Measurements from ENCODE around the gene RANGAP1. TPM values are rescaled to one million over a fixed set of nuclear protein-coding genes. Genes with fewer than 3 reads are reported as not detected.
A peak's percentile ranks its signal among the peaks of the same experiment; 100 is the strongest.

Gene RANGAP1
- total RNA-seq, 1 donor from 2014 or later = 73.0 TPM

DNA sequence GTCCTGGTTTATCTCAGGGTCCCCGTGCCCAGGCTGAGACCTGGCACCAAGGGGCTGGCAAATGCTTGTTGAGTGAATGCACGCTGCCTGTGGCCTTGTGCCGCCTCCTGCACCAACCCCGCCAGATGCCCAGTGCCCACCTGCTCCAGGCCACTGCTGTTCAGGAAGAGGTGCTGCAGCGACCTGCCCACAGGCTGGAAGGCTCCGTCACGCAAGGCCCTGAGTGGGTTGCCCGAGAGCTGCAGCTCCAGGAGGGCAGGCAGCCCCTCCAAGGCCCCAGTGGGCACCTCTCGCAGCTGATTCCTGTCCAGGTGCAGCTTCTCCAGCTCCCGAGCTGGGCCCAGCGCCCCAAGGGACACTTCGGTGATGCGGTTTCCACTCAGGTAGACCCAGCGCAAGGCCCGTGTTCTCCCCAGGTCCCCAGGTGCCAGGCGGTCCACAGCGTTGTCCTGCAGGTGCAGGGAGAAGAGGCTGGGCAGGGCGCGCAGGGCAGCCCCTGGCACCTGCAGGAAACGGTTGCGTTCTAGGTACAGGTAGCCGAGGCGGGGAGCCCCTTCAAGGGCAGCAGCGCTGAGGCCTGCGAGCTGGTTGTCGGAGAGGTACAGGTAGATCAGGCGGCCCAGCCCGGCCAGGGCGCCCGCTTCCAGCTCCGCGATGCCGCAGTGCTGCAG lies 48.8 kb downstream of the RANGAP1 start:
- DNase-seq (ENCODE audit: low read depth in 2 of 2) = no peak

DNA sequence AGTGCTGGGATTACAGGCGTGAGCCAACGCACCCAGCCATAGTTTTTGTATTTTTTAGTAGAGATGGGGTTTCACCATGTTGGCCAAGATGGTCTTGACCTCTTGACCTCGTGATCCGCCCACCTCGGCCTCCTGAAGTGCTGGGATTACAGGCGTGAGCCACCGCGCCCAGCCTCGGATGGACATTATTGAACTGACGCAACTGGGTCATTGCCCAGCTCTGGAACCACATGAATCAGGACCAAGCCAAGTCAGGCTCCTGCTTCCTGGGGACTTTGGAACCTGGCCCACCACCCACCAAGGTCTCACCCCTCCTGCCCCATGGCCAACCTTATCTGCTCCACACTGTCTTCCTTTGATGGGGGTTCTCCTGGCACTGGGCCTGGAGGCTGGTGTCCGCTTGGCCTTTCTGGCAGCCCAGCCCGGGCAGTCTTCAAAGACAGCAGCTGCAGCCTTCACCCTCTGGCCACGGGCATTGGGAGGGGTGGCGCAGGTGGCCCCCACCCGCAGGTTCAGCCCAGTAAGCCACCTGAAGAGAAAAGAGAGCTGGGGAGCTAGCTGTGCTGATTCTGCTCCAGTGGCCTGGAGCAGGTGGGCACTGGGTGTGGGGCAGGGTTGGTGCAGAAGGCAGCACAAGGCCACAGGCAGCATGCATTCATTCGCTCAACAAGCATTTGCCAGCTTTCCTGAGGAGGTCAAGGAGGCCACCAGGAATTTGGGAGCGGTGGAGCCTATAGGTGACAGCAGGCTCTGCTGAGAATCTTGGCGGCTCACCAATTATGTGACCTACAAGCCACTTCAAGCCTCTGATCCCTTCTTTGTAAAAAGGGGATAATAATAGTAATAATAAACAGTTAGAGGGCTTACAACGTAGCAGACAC lies 50.9 kb downstream of the RANGAP1 start:
- DNase-seq (ENCODE audit: low read depth in 2 of 2) = no peak

DNA sequence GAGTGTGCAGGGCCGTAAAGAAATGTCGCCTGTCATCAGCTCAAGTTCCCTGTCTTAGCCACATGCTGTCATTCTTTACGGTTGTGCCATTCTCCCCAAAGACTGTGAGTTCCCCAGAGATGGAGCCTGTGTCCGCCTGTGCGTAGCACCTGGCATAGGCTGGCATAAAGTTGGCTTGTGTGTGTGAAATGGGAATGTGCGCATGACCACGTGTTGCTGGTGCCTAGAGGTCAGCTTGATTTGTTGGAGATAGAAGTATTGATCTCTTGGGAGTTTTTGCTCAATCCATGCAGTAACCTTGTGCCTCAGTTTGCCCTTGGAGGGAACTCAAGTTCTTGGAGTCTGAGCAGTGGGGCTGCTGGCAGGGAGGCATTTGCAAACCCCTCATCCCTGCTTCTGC lies 54.6 kb downstream of the RANGAP1 start:
- DNase-seq (ENCODE audit: low read depth in 2 of 2) = no peak

DNA sequence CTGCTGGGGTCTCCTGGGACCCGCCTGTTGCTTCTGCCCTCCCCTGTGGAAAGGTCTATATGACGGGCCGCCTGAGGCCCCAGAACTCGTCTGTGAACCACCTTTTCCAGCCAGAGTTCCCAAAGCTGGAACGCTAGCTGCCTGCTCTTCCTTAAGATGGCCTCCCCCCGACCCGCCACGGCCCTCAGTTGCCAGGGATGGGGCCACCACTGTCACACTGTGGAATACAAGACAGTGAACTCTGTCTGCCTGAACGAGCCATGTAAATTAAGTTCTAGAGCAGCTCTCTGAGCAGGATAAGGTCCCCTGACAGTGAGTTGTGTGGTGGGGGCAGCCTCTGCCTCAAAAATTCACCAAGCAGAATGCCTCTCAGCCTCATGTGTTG lies 55.6 kb downstream of the RANGAP1 start:
- DNase-seq (ENCODE audit: low read depth in 2 of 2) = no peak

DNA sequence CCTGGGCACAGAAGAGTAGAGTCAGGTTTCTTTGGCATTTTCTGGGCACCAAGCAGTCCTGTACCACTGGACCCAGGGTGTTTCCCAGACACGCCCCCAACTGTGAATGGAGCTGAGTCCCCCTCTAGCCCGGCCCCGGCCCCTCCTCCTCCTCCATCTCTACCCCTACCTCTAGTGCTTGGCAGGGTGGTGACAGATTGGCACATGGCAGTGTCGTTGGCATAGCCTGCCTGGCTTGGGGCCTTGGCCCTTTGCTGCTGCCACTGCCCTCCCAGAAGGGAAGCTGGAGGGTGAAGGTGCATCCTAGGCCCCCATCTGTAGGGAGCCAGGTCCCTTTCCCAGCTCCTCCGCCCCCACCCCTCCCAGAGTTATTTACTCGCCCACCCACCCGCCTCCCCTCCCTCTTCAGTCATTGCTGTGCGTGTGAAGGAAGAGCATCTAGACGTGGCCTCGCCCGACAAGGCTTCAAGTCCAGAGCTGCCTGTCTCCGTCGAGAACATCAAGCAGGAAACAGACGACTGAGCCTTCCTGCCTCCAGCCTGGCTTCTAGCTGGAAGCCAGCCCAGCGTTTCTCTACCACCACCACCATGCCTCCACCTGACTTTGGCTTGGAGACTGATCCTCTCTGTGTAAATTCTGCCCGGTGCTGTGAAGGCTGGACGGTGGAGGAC lies 56.1 kb downstream of the RANGAP1 start:
- peak; percentile 51 to 86 for DNase-seq (ENCODE audit: low read depth in 2 of 2)

DNA sequence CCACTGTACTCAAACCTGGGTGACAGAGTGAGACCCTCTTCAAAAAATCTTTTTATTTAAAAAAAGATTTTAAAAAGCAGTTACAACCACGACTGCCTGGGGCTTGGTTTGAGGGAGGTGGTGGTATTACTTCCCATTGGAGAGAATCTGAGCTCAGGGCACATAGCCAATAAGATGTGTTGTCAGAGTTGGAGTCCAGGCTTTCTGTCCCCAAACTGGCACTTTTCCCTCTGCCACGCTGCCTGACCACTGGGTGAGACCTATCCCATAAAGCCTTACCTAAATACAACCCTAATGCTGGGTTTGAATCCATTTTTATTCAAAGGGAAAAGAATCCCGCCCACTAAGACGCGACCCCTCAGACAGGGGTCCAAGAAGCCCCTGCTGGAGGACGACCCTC lies 56.8 kb downstream of the RANGAP1 start:
- DNase-seq (ENCODE audit: low read depth in 2 of 2) = no peak

DNA sequence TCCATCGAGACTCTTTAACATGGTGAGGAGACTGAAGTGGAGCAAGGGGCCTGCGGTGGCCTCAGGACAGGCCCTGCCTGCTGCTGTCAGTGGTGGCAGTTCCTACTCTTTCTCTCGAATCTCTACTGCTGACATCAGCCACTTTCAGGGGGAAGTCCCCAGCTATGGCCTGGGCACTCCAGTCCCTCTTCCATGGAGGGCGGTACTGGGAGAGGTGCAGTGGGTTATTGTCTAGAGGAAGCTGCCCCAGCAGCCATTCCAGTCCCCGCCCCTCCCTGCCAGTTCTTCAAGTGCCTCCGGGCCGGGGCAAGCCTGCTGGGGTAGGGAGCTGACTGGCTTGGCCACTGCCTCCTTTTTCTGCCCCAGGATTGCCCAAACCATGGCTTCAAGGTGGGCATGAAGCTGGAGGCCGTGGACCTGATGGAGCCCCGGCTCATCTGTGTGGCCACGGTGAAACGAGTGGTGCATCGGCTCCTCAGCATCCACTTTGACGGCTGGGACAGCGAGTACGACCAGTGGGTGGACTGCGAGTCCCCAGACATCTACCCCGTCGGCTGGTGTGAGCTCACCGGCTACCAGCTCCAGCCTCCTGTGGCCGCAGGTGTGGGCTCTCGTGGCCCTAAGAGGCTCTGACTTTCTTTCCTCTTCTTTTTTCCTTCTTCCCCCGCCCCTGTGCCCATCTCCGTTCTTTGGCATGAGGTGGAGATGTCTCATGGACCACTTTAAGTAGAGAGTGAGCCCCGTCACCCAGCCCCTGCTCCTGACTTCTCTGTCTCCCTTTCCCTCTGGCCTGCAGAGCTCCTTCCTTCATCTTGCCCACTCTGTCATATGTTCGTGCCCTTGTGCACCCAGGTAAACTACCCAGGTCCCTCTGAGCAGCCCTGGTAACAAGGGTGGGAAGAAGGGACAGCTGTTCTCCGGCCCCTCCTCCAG lies 59.0 kb downstream of the RANGAP1 start:
- no peak for DNase-seq (ENCODE audit: low read depth in 2 of 2)

DNA sequence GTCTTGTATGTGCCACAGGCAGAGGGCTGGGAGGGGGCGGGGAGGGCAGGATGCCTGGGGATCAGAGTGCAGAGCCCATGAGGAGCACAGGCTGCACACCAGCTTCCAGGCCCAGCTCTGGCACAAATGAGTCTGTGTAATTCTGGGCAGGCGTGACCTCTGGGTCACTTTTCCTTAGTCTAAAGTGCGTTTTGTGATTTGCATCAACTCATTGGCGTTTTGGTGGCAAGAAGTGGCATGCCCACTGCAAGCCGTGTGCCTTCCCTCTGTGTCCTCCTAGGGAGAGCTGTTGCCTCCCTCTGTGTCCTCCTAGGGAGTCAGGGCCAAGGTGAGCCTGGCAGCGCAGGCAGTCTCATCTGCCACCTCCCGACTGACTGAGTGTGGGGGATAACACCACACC lies 62.5 kb downstream of the RANGAP1 start:
- no peak for DNase-seq (ENCODE audit: low read depth in 2 of 2)

DNA sequence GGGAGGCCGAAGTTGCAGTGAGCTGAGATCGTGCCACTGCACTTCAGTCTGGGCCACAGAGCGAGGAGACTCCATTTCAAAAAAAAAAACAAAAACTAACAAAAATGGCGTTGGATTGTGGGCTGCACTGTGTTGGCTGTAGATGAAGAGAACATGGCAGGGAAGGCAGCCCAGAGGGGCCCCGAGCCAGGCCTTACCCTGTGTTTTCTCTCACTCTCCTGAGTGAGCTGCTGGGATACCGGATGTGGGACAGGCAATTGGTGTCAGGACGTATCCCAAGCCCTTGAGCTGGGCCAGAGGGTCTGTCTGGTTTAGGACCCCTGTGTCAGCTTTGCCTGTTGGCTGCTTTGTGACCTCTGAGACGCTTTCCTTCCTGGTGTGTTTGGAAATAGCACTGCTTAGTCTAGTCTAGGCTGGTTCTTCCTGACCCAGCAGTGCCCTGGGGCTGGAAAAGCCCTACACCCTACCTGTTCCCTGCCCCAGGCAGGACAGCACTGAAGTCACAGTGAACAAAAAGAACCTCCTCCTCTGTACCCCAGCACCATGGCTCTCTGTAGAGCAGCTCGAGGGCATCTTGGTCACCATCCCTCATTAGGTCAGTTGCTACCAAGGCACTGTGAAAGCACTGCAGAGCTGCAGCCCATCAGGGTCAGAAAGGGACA lies 63.0 kb downstream of the RANGAP1 start:
- DNase-seq (ENCODE audit: low read depth in 2 of 2) = no peak

DNA sequence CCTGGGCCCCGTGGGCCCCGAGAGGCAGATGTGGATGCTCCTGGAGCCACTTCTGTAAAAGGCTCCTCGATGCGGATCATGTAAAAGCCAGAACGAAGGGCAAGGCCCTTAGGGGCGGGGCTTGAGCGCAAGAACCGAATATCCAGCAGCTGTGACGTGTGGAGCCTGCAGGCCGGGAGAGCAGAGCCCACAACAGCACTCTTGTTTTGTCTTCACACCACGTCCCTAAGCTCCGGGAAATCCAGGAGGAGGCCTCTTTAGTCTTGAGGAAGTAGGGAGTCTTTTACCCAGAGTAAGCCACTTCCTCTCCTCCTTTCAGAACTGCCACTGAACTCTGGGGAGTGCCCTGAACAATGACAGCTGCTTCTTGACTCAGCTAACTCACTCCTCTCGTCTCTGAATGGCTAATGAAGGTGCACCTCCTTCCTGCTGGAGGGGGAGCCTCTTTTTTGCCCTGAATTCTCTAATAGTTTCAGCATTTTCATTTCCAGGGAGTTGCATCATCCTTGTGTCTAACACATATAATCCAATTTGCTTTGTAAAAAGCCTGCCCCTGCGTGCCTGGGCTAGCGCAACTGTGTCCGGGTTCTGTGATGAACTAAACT lies 68.3 kb downstream of the RANGAP1 start:
- peak in 1 of 2 donors; percentile 86 for DNase-seq (ENCODE audit: low read depth in 2 of 2)

DNA sequence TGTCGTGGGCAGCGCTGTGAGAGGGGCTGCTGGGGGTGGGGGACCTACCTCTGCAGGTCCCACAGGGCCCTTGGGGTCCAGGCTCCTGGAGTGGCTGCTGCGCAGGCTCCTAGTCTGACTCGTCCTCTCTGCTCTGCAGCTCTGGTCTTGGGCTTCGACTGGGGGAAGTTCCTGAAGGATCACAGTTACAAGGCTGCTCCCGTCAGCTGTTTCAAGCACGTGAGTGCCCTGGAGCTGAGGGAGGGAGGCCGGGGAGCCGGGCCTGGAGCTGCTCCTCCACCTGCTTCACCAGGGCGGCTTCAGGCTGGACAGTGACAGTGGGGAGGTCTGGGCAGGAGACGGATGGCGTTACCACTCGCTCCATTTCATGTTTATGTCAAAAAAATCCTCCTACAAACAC lies 69.0 kb downstream of the RANGAP1 start:
- DNase-seq (ENCODE audit: low read depth in 2 of 2) = peak in 1 of 2 donors; percentile 39

DNA sequence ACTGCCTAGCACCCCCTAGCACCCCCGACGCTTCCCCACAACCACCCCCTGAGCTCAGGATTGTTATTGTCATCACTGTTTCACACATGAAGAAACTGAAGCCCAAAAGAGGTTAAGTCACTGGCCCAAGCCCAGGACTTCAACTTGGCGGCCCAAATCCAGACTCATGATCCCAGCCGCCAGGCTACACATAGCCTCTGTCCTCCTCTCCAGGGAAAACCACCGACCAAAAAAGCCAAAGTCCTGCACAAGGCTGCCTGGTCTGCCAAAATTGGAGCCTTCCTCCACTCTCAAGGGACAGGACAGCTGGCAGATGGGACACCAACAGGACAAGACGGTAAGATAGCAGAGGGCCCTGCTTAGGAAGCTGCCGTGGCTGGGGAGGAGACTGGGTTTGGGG lies 70.1 kb downstream of the RANGAP1 start:
- no peak for DNase-seq (ENCODE audit: low read depth in 2 of 2)

DNA sequence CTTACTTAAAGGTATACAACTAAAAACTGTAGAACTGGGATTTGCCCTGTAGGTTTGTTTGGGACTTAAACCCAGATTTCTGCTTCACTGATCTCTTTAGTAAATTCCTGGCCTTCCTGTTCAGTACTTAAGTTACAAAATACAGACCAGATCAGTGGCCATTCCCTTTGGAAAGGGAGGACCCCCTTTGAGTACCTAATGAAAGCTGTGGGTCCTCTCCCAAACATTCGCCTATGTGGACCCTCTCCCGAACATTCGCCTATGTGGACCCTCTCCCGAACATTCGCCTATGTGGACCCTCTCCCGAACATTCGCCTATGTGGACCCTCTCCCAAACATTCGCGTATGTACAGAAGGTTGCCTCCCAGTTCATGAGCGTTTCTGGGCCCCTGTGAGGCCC lies 70.6 kb downstream of the RANGAP1 start:
- DNase-seq (ENCODE audit: low read depth in 2 of 2) = no peak

DNA sequence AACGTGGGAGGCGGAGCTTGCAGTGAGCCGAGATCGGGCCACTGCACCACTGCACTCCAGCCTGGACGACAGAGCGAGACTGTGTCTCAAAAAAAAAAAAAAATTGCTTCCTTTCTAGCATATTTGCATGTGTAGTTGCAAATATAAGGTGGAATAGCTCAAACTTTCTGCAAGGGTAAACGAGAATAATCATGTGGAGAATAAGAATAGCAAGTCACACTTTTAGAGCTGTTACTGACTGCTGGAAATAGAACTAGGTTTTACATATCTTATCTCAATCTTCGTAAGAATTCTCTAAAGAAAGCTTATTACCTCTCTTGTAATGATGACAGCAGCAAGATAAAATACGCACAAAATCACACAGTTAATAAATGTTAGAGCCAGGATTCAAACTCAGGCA lies 79.3 kb downstream of the RANGAP1 start:
- no peak for DNase-seq (ENCODE audit: low read depth in 2 of 2)

DNA sequence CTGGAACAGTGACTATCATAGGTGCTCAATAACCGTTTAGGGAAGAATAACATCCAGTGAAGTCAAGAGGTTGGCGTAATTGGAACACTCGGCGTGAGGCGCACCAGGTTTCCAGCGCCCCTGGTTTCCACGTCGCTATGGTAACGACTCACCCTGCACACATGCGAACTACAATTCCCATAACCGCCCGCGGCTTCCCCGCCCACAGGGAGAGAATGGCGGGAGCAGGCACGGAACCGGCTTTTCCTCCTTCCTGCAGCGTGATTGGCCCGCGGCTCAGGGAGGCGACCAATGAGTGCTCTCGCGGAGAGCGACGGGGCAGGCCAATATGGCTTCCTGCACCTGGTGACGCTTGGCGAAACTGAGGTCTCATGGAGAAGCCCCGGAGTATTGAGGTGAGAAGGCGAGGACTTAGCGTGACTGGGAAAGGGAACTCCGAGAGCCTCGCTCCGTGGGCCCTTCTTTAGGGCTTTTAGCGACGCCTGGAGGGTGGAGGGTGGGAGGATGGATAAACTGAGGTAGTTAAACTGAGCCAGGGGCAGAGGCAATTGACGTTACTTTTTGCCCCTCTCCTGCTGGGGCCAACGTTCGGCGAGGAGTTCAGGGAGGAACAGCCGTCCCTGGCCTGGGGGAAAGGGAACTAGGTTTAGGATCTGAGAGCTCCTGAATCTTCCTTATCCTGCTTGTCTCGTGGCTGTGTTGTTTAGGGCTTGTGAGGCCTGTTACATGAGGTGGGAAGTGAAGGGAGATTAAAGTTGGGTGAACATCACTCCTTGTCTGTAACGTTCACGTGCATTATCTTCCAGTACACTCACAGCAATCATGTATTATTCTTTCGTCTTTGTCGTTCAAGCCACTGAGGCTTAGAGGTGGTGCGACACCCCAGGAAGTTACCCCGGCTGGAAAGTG lies 80.7 kb downstream of the RANGAP1 start, which contains the start of gene L3MBTL2:
Gene L3MBTL2, plus strand, starts transcription at position 321 of the 909 bp plus-strand sequence. Its CDS starts 51 bp downstream, at position 372.
- DNase-seq (ENCODE audit: low read depth in 2 of 2) = peak; percentile 95 to 97

DNA sequence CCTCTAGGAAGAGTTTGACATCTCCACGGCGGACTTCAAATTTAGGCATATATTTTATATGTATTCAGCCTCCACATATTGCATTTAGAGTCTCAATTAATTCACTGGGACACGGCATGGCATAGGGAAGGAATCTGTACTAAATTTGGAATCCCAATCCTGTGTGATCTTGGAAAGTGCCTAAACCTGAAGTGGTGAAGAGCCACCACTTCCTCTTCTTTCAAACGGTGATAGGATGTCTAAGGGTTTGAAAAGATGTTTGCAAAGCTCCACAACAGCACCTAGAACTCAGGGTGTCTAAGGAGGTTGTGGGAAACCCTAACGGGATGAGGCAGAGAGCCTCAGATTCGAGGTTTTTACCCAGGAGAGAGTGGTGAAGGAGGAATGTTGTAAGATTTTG lies 81.9 kb downstream of the RANGAP1 start:
- no peak for DNase-seq (ENCODE audit: low read depth in 2 of 2)

DNA sequence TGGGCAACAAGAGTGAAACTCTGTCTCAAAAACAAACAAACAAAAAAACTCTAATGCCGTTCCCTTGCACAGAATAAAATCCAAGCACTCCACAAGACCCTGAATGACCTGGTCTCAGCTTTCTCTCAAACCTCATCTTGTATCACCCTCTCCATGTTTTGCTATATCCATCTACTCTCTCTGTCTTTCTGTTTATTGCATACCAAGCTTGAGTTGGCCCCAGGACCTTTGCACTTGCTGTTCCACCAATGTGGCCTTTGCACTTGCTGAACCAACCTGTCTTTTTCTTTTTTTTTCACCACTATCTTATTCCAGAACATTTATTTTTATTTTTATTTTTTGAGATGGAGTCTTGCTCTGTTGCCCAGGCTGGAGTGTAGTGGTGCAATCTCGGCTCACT lies 82.9 kb downstream of the RANGAP1 start:
- no peak for DNase-seq (ENCODE audit: low read depth in 2 of 2)

DNA sequence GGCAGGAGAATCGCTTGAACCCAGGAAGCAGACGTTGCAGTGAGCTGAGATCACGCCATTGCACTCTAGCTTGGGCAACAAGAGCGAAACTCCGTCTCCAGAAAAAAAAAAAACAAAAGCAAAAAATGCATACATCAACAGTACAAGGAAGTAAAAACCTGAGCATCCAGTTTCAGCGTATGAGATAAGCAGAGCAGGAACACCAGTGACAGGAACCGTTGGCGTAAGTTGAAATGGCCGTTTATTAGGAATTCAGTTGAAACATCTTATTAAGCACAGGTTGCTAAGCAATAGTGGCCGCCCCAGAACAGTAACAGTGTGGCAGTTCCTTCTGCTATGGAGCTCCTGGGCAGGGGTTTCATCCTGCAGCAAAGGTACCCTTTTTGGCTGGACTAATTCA lies 84.8 kb downstream of the RANGAP1 start:
- DNase-seq (ENCODE audit: low read depth in 2 of 2) = no peak

DNA sequence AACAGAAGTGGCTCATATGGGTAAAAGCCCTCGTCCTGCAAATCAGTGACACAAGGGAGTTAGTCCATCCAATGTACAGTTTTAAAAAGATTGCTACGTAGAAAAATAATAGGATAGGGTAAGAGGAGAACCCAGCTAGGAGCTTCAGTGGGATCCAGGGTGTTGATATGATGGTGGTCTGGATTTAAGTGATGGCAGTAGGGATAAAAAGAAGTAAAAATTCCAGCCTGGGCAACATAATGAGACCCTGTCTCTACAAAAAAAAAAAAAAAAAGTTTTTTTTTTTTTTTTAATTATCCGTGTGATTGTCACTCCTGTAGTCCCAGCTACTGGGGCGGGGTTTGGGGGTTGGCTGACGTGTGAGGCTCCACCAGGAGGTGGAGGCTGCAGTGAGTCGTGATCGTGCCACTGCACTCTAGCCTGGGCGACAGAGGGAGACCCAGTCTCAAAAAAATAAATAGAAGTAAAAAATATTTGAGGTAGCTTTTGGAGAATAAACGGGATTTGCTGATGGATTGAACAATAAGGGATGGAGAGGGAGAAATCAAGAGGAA lies 87.9 kb downstream of the RANGAP1 start:
- peak; percentile 39 to 67 for DNase-seq (ENCODE audit: low read depth in 2 of 2)
